Keratinocyte (primary cell): Measurements from ENCODE around the gene SMIM24. TPM values are rescaled to one million over a fixed set of nuclear protein-coding genes. Genes with fewer than 3 reads are reported as not detected.

Source experiments
- DNase-seq: peaks from one replicate; pipeline ENCODE4 v3.0.0-alpha.2; 2011; ENCODE audit warnings: low read depth, missing footprints, low spot score
- FAIRE-seq: peaks from 2 replicates; lab custom pipeline; 2011; peaks lifted over from hg19 to GRCh38; lab: Jason Lieb, UNC
- H2AFZ ChIP-seq: 2 replicates; pipeline ENCODE4 v1.6.0; 2012; ENCODE audit warnings: low read length, control low read depth, inconsistent platforms; ENCODE audit not compliant: control insufficient read depth
- H3K27ac ChIP-seq: 2 replicates; pipeline ENCODE4 v1.5.1; 2011; ENCODE audit warnings: low read length; ENCODE audit not compliant: control insufficient read depth, insufficient read depth
- H3K27me3 ChIP-seq: 3 replicates; pipeline ENCODE4 v1.6.0; 2011; ENCODE audit warnings: low read length; ENCODE audit not compliant: control insufficient read depth, insufficient read depth; ENCODE audit errors: extremely low read depth
- H3K36me3 ChIP-seq, 2 experiments: 2 replicates in 1 of 2; 3 replicates in 1 of 2; pipeline ENCODE4 v1.5.1; 2011; ENCODE audit warnings: low read length in 2 of 2, mild to moderate bottlenecking in 1 of 2; ENCODE audit not compliant: control insufficient read depth in 2 of 2, insufficient read depth in 2 of 2; ENCODE audit errors: extremely low read depth in 1 of 2
- H3K4me1 ChIP-seq: 3 replicates; pipeline ENCODE4 v1.5.1; 2011; ENCODE audit warnings: low read length; ENCODE audit not compliant: control insufficient read depth, insufficient read depth; ENCODE audit errors: extremely low read depth
- H3K4me2 ChIP-seq: 3 replicates; pipeline ENCODE4 v1.6.0; 2011; ENCODE audit warnings: low read depth, low read length; ENCODE audit not compliant: control insufficient read depth, insufficient read depth; ENCODE audit errors: extremely low read depth
- H3K4me3 ChIP-seq, 3 experiments: fragments of 200-600 bp in 1 of 3; sonication (generic) in 1 of 3; 2 replicates in 2 of 3; 3 replicates in 1 of 3; pipeline ENCODE4 v1.5.1; 2011 to 2016; ENCODE audit warnings: low read length in 3 of 3, mild to moderate bottlenecking in 3 of 3, control low read depth in 2 of 3, inconsistent platforms in 1 of 3, low read depth in 1 of 3, mixed read lengths in 1 of 3, mixed run types in 1 of 3, moderate library complexity in 1 of 3; ENCODE audit not compliant: control insufficient read depth in 2 of 3, insufficient read depth in 2 of 3; ENCODE audit errors: extremely low read depth in 1 of 3
- H3K79me2 ChIP-seq: 2 replicates; pipeline ENCODE4 v1.6.0; 2012; ENCODE audit warnings: low read length; ENCODE audit not compliant: control insufficient read depth, insufficient read depth
- H3K9ac ChIP-seq: 3 replicates; pipeline ENCODE4 v1.6.0; 2011; ENCODE audit warnings: low read length; ENCODE audit not compliant: control insufficient read depth, insufficient read depth; ENCODE audit errors: extremely low read depth
- H3K9me1 ChIP-seq: 3 replicates; pipeline ENCODE4 v1.6.0; 2011; ENCODE audit warnings: low read length; ENCODE audit not compliant: control insufficient read depth, insufficient read depth; ENCODE audit errors: extremely low read depth
- H3K9me3 ChIP-seq: 2 replicates; pipeline ENCODE4 v1.5.1; 2012; ENCODE audit warnings: low read depth, low read length; ENCODE audit not compliant: control insufficient read depth
- H4K20me1 ChIP-seq: 3 replicates; pipeline ENCODE4 v1.6.0; 2011; ENCODE audit warnings: low read length; ENCODE audit not compliant: control insufficient read depth, insufficient read depth; ENCODE audit errors: extremely low read depth
- EZH2 ChIP-seq: IDR thresholded peaks from one replicate; pipeline ENCODE4 v1.6.1; 2012; ENCODE audit warnings: inconsistent platforms, mild to moderate bottlenecking, low read length, moderate library complexity
- dilution Hi-C: fragments of 300-500 bp; cut with MboI; formaldehyde crosslinking; loops from one replicate; pipeline ENCODE4 v1.7.0; 2020; ENCODE audit warnings: low sequenced_read_pairs; ENCODE audit not compliant: extremely low pct_ligation_motif_present
- polyA plus RNA-seq, 5 experiments: library from polyadenylated mRNA; depleted of rRNA in 3 of 5; stranded (reverse) in 3 of 5; stranded (forward) in 1 of 5; unstranded in 1 of 5; fragments of >200 nt; gene quantifications; 1 replicate in 1 of 5; 2 replicates in 3 of 5; 3 replicates in 1 of 5; pipeline versions ENCODE4 v1.2.1 to v1.2.3, GENCODE V29; 2011 to 2012; ENCODE audit warnings: missing spikeins in 2 of 5, low read depth in 1 of 5, low replicate concordance in 1 of 5
- TF ChIP-seq, protein P1 (sequence below), 3 experiments: IDR thresholded peaks in 1 of 3; conservative IDR thresholded peaks in 1 of 3; optimal IDR thresholded peaks in 1 of 3; 2 replicates in 2 of 3; 3 replicates in 1 of 3; pipeline versions ENCODE3 to v1.5.1; 2011; ENCODE audit warnings: low read length in 3 of 3, mild to moderate bottlenecking in 3 of 3, moderate library complexity in 2 of 3, control low read depth in 1 of 3, inconsistent platforms in 1 of 3; ENCODE audit not compliant: insufficient read depth in 2 of 3; ENCODE audit errors: extremely low read depth in 1 of 3

The SMIM24 gene
- polyA plus RNA-seq, 1 donor (not counting 4 experiments of a cell fraction or from before 2014, with no cell fraction given): not detected

DNA sequence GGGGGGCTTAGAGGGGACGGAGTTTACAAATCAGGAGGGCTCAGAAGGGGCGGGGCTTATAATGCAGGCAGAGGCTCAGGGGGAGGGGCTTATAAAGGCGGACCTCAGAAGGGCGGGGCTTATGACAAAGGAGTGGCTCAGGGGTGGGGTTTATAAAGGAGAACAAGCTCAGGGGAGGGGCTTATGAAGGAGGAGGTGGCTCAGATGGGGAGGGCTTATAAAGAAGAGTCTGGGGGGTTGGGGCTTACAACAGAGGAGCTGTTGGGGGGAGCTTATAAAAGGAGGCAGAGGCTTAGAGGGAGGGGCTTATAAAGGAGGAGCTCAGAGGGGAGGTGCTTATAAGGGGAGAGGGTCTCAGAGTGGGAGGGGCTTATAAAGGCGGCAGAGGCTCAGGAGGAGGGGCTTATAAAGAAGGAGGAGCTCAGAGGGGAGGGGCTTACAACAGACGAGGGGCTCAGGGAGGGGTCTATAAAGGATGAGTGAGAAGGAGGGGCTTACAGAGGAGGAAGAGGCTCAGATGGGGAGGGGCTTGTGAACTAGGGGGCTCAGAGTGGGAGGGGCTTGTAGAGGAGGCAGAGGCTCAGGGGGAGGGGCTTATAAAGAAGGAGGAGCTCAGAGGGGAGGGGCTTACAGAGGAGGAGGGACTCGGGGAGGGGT, 1.0 kb downstream of the SMIM24 start:
- DNase-seq: no peak
- H3K79me2 ChIP-seq: no peaks in the 10 kb centered on the region
- no peak overlapping the region for H3K4me2 ChIP-seq
- H4K20me1 ChIP-seq: peaks cover 3% of the 10 kb centered on the region
- no peak overlapping the region for H3K4me3 ChIP-seq
- dilution Hi-C loops: no loop called here
- FAIRE-seq: no peak
- peaks cover 32% of the 10 kb centered on the region for H3K27me3 ChIP-seq
- no peak overlapping the region for H3K9ac ChIP-seq
- H3K9me3 ChIP-seq: no peaks in the 10 kb centered on the region
- H3K36me3 ChIP-seq: no peaks in the 10 kb centered on the region
- no peaks in the 10 kb centered on the region for H3K4me1 ChIP-seq
- TF ChIP-seq EZH2: no peak
- TF ChIP-seq, protein P1, sequence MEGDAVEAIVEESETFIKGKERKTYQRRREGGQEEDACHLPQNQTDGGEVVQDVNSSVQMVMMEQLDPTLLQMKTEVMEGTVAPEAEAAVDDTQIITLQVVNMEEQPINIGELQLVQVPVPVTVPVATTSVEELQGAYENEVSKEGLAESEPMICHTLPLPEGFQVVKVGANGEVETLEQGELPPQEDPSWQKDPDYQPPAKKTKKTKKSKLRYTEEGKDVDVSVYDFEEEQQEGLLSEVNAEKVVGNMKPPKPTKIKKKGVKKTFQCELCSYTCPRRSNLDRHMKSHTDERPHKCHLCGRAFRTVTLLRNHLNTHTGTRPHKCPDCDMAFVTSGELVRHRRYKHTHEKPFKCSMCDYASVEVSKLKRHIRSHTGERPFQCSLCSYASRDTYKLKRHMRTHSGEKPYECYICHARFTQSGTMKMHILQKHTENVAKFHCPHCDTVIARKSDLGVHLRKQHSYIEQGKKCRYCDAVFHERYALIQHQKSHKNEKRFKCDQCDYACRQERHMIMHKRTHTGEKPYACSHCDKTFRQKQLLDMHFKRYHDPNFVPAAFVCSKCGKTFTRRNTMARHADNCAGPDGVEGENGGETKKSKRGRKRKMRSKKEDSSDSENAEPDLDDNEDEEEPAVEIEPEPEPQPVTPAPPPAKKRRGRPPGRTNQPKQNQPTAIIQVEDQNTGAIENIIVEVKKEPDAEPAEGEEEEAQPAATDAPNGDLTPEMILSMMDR (optimal IDR thresholded peaks at IDR 0.05 in 1 of 3, IDR thresholded peaks at IDR 0.05 in 1 of 3, conservative IDR thresholded peaks at IDR 0.05 in 1 of 3; ENCODE audit: extremely low read depth in 1 of 3, insufficient read depth in 2 of 3, low read length in 3 of 3): no peak
- no peak overlapping the region for H3K27ac ChIP-seq
- H2AFZ ChIP-seq: no peak overlapping the region
- no peaks in the 10 kb centered on the region for H3K9me1 ChIP-seq

- dilution Hi-C loops: no loop called here
- FAIRE-seq: no peak
- peaks cover 3% of the 10 kb centered on the region for H4K20me1 ChIP-seq
- no peak for DNase-seq
- no peak overlapping the region for H3K4me2 ChIP-seq
- H3K79me2 ChIP-seq: no peaks in the 10 kb centered on the region
- no peak for TF ChIP-seq EZH2
- no peaks in the 10 kb centered on the region for H3K4me1 ChIP-seq
- H2AFZ ChIP-seq: no peak overlapping the region
- H3K4me3 ChIP-seq: no peak overlapping the region
- no peaks in the 10 kb centered on the region for H3K36me3 ChIP-seq
- H3K9ac ChIP-seq: no peak overlapping the region
- H3K9me1 ChIP-seq: no peaks in the 10 kb centered on the region
- H3K27me3 ChIP-seq: peaks cover 35% of the 10 kb centered on the region
- no peaks in the 10 kb centered on the region for H3K9me3 ChIP-seq
- no peak overlapping the region for H3K27ac ChIP-seq
These were observed 1.7 kb downstream of the SMIM24 start for GRCh38 chr19:3478409-3479176.
